Measurements from ENCODE around the gene ZNF358. TPM values are rescaled to one million over a fixed set of nuclear protein-coding genes. Genes with fewer than 3 reads are reported as not detected.
A peak's percentile ranks its signal among the peaks of the same experiment; 100 is the strongest.

The ZNF358 gene
- total and polyA plus RNA-seq, 10 of the 15 experiments (the other 5 are each of a cell fraction or from before 2014, with no cell fraction given): 0.09 to 6.3 (median 1.9) TPM; not detected in 1

DNA sequence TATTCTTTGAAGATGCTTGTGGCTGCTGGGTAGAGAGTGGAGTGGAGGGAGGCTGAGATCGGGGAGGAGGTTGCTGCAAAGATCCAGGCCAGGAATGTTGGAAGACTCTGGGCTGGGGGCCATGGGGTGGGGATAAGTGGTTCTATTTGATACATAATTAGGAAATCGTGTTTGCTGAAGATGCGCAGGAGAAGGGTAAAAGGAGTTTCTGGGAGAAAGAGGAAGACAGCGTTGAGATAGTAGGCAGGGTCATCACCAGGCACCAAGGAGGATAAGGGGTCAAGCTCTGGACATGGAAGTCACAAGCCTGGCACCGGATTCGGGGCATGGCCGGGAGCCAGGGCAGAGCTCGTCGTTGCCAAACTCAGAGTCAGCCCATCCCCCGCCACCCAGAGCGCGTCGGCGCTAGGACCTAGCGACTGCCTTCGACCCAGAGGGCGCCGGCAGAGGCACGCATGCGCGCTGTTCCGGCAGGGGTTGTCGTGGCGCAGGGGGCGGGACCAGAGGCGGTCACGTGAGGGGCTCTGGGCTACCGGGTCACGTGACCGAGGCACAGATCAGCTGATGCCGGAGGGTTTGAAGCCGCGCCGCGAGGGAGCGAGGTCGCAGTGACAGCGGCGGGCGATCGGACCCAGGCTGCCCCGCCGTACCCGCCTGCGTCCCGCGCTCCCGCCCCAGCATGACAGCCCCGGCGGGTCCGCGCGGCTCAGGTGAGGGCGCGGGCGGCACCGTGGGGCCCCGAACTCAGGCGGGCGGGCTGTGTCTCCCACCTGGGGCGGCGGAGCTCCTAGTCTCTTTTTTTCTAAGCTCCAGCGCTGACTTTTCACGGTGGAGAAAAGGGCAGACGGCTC, 6.4 kb downstream of the ZNF358 start, which contains the start of gene MCOLN1 (continued):
- peak; percentile 17 to 68; a peak in 1 of 4 replicates for TF ChIP-seq EP300 (IDR thresholded peaks at IDR 0.05; ENCODE audit: borderline replicate concordance in 1 of 2, control insufficient read depth in 1 of 2, low read depth in 2 of 2, low read length in 2 of 2)
- TF ChIP-seq, protein P1, sequence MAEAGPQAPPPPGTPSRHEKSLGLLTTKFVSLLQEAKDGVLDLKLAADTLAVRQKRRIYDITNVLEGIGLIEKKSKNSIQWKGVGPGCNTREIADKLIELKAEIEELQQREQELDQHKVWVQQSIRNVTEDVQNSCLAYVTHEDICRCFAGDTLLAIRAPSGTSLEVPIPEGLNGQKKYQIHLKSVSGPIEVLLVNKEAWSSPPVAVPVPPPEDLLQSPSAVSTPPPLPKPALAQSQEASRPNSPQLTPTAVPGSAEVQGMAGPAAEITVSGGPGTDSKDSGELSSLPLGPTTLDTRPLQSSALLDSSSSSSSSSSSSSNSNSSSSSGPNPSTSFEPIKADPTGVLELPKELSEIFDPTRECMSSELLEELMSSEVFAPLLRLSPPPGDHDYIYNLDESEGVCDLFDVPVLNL (IDR thresholded peaks at IDR 0.05; ENCODE audit: low read depth, low read length): peak; percentile 91
- no peak for TF ChIP-seq ZNF274 (IDR thresholded peaks at IDR 0.05; ENCODE audit: insufficient read depth, insufficient read length)
- TF ChIP-seq SMAD5 (IDR thresholded peaks at IDR 0.05; ENCODE audit: low read depth): no peak
- TF ChIP-seq IKZF1 (conservative IDR thresholded peaks at IDR 0.05): peak; percentile 97
- TF ChIP-seq YY1 (IDR thresholded peaks at IDR 0.05; ENCODE audit: low read depth, low read length): peak; percentile 87
- peak; percentile 85 for TF ChIP-seq POLR2A (IDR thresholded peaks at IDR 0.05; ENCODE audit: low read depth, low read length)
- TF ChIP-seq POLR2AphosphoS5 (IDR thresholded peaks at IDR 0.05; ENCODE audit: low read length): no peak
- peak; percentile 13; the same call in 1 of the 2 replicates for TF ChIP-seq ZNF24 (IDR thresholded peaks at IDR 0.05)
- TF ChIP-seq, protein P2, sequence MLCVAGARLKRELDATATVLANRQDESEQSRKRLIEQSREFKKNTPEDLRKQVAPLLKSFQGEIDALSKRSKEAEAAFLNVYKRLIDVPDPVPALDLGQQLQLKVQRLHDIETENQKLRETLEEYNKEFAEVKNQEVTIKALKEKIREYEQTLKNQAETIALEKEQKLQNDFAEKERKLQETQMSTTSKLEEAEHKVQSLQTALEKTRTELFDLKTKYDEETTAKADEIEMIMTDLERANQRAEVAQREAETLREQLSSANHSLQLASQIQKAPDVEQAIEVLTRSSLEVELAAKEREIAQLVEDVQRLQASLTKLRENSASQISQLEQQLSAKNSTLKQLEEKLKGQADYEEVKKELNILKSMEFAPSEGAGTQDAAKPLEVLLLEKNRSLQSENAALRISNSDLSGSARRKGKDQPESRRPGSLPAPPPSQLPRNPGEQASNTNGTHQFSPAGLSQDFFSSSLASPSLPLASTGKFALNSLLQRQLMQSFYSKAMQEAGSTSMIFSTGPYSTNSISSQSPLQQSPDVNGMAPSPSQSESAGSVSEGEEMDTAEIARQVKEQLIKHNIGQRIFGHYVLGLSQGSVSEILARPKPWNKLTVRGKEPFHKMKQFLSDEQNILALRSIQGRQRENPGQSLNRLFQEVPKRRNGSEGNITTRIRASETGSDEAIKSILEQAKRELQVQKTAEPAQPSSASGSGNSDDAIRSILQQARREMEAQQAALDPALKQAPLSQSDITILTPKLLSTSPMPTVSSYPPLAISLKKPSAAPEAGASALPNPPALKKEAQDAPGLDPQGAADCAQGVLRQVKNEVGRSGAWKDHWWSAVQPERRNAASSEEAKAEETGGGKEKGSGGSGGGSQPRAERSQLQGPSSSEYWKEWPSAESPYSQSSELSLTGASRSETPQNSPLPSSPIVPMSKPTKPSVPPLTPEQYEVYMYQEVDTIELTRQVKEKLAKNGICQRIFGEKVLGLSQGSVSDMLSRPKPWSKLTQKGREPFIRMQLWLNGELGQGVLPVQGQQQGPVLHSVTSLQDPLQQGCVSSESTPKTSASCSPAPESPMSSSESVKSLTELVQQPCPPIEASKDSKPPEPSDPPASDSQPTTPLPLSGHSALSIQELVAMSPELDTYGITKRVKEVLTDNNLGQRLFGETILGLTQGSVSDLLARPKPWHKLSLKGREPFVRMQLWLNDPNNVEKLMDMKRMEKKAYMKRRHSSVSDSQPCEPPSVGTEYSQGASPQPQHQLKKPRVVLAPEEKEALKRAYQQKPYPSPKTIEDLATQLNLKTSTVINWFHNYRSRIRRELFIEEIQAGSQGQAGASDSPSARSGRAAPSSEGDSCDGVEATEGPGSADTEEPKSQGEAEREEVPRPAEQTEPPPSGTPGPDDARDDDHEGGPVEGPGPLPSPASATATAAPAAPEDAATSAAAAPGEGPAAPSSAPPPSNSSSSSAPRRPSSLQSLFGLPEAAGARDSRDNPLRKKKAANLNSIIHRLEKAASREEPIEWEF (IDR thresholded peaks at IDR 0.05; ENCODE audit: insufficient replicate concordance, low read depth, low read length): no peak
- TF ChIP-seq HDGF (IDR thresholded peaks at IDR 0.05): peak; percentile 85; the same call in 1 of the 2 replicates
- TF ChIP-seq, protein P3, sequence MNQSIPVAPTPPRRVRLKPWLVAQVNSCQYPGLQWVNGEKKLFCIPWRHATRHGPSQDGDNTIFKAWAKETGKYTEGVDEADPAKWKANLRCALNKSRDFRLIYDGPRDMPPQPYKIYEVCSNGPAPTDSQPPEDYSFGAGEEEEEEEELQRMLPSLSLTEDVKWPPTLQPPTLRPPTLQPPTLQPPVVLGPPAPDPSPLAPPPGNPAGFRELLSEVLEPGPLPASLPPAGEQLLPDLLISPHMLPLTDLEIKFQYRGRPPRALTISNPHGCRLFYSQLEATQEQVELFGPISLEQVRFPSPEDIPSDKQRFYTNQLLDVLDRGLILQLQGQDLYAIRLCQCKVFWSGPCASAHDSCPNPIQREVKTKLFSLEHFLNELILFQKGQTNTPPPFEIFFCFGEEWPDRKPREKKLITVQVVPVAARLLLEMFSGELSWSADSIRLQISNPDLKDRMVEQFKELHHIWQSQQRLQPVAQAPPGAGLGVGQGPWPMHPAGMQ (IDR thresholded peaks at IDR 0.05; ENCODE audit: borderline replicate concordance): no peak
- no peak for TF ChIP-seq CHD1 (IDR thresholded peaks at IDR 0.05; ENCODE audit: low read depth, low read length)
- no peak for TF ChIP-seq ZNF384 (IDR thresholded peaks at IDR 0.05; ENCODE audit: borderline replicate concordance, low read depth, low read length)
- TF ChIP-seq MLLT1 (IDR thresholded peaks at IDR 0.05): peak; percentile 82
- TF ChIP-seq CHD2 (IDR thresholded peaks at IDR 0.05; ENCODE audit: borderline replicate concordance, low read depth, low read length): peak; percentile 97
- peak; percentile 73 for TF ChIP-seq KLF5 (IDR thresholded peaks at IDR 0.05; ENCODE audit: partially characterized antibody)
- no peak for TF ChIP-seq CBX3 (IDR thresholded peaks at IDR 0.05; ENCODE audit: borderline replicate concordance, low read depth)

Data from GM12878 (cell line).